H1 (cell line): ENCODE measurements around the gene ECPAS. TPM values are rescaled to one million over a fixed set of nuclear protein-coding genes. Genes with fewer than 3 reads are reported as not detected.

ENCODE experiments used
- CTCF ChIA-PET: fragments of 300-600 bp; sonication (Branson Sonifier 250); formaldehyde crosslinking; loops from one replicate; lab custom pipeline; 2021; ENCODE audit not compliant: partially characterized antibody; lab: Charles Lee
- POLR2A ChIA-PET: fragments of 300-600 bp; sonication (Branson Sonifier 250); formaldehyde crosslinking; loops from one replicate; lab custom pipeline; 2021; ENCODE audit warnings: inconsistent platforms; ENCODE audit not compliant: partially characterized antibody; lab: Charles Lee
- DNase-seq, 2 experiments: peaks; one replicate each; pipeline versions ENCODE4 v3.0.0 to v3.0.0-alpha.2; 2010 to 2022; ENCODE audit warnings: low spot score in 2 of 2, low read depth in 1 of 2, mixed read lengths in 1 of 2
- FAIRE-seq: peaks from 2 replicates; lab custom pipeline; 2011; peaks lifted over from hg19 to GRCh38; lab: Jason Lieb, UNC
- H2AFZ ChIP-seq: 2 replicates; pipeline ENCODE4 v1.8.1; 2012; ENCODE audit warnings: low read length, inconsistent platforms
- H2AK5ac ChIP-seq: 2 replicates; pipeline ENCODE4 v1.6.1; 2013; ENCODE audit warnings: low read depth, low read length
- H2BK120ac ChIP-seq: replicated peaks from 2 replicates; pipeline ENCODE3; 2013; ENCODE audit warnings: low read depth, low read length, inconsistent platforms
- H2BK12ac ChIP-seq: 2 replicates; pipeline ENCODE4 v1.6.1; 2013; ENCODE audit warnings: low read depth, low read length
- H2BK15ac ChIP-seq: 2 replicates; pipeline ENCODE4 v1.6.1; 2013; ENCODE audit warnings: low read length
- H2BK20ac ChIP-seq: 2 replicates; pipeline ENCODE4 v1.6.1; 2013; ENCODE audit warnings: low read length
- H2BK5ac ChIP-seq: 2 replicates; pipeline ENCODE4 v1.6.1; 2013; ENCODE audit warnings: low read depth, low read length
- H3K14ac ChIP-seq: 2 replicates; pipeline ENCODE4 v1.6.1; 2013; ENCODE audit warnings: inconsistent platforms; ENCODE audit not compliant: insufficient read length
- H3K18ac ChIP-seq: 2 replicates; pipeline ENCODE4 v1.6.1; 2013; ENCODE audit warnings: low read length; ENCODE audit errors: extremely low read depth
- H3K23ac ChIP-seq: 2 replicates; pipeline ENCODE4 v1.6.1; 2013; ENCODE audit warnings: inconsistent platforms; ENCODE audit not compliant: insufficient read length
- H3K23me2 ChIP-seq: 2 replicates; pipeline ENCODE4 v1.6.1; 2013; ENCODE audit warnings: low read depth, low read length
- H3K27ac ChIP-seq: 2 replicates; pipeline ENCODE4 v1.6.1; 2011; ENCODE audit warnings: low read depth, low read length, inconsistent platforms
- H3K27me3 ChIP-seq, 4 experiments: replicated peaks in 1 of 4; 1 replicate in 1 of 4; 2 replicates in 3 of 4; pipeline versions ENCODE4 v1.6.1 to v1.8.1; 2011 to 2013; ENCODE audit warnings: low read length in 3 of 4, mild to moderate bottlenecking in 3 of 4, inconsistent platforms in 2 of 4, mixed read lengths in 2 of 4, moderate library complexity in 1 of 4; ENCODE audit not compliant: control insufficient read depth in 3 of 4, insufficient read depth in 3 of 4; ENCODE audit errors: extremely low read depth in 1 of 4
- H3K36me3 ChIP-seq, 4 experiments: 2 replicates each; pipeline versions ENCODE4 v1.6.1 to v1.8.1; 2011 to 2013; ENCODE audit warnings: mild to moderate bottlenecking in 4 of 4, low read length in 3 of 4, moderate library complexity in 2 of 4, control low read depth in 1 of 4, inconsistent platforms in 1 of 4; ENCODE audit not compliant: insufficient read depth in 4 of 4, control insufficient read depth in 2 of 4
- H3K4ac ChIP-seq: replicated peaks from 2 replicates; pipeline ENCODE3; 2013; ENCODE audit warnings: low read length, low read depth, mixed read lengths, inconsistent platforms; ENCODE audit not compliant: insufficient read length
- H3K4me1 ChIP-seq, 4 experiments: replicated peaks in 1 of 4; 1 replicate in 1 of 4; 2 replicates in 3 of 4; pipeline versions ENCODE4 v1.6.1 to v1.8.1; 2011 to 2013; ENCODE audit warnings: low read length in 3 of 4, inconsistent platforms in 2 of 4, mixed read lengths in 1 of 4; ENCODE audit not compliant: insufficient read depth in 4 of 4, control insufficient read depth in 3 of 4
- H3K4me2 ChIP-seq, 2 experiments: 2 replicates each; pipeline versions ENCODE4 v1.6.1 to v1.8.1; 2011 to 2013; ENCODE audit warnings: low read depth in 2 of 2, low read length in 2 of 2, control low read depth in 1 of 2, inconsistent platforms in 1 of 2, mild to moderate bottlenecking in 1 of 2; ENCODE audit not compliant: insufficient read depth in 1 of 2
- H3K4me3 ChIP-seq, 4 experiments: fragments of 200-600, 300-600 bp in 1 of 4; sonication (generic), shearing (Covaris generic), sonication (Bioruptor Twin) in 1 of 4; 2 replicates each; pipeline versions ENCODE4 v1.5.1 to v1.8.1; 2011 to 2016; ENCODE audit warnings: low read length in 4 of 4, low read depth in 3 of 4, control low read depth in 2 of 4, inconsistent platforms in 2 of 4, mild to moderate bottlenecking in 2 of 4, mixed read lengths in 1 of 4, moderate library complexity in 1 of 4; ENCODE audit not compliant: insufficient read depth in 2 of 4; ENCODE audit errors: extremely low read depth in 1 of 4
- H3K56ac ChIP-seq: replicated peaks from 2 replicates; pipeline ENCODE3; 2013; ENCODE audit warnings: low read depth, mild to moderate bottlenecking, mixed read lengths, low read length, inconsistent platforms; ENCODE audit not compliant: insufficient read length
- H3K79me1 ChIP-seq: 2 replicates; pipeline ENCODE4 v1.6.1; 2013; ENCODE audit warnings: low read depth, low read length, control low read depth
- H3K79me2 ChIP-seq, 2 experiments: 2 replicates each; pipeline versions ENCODE4 v1.6.1 to v1.8.1; 2012 to 2013; ENCODE audit warnings: low read length in 2 of 2, mild to moderate bottlenecking in 2 of 2, inconsistent platforms in 1 of 2; ENCODE audit not compliant: insufficient read depth in 2 of 2, control insufficient read depth in 1 of 2
- H3K9ac ChIP-seq, 4 experiments: replicated peaks in 1 of 4; 1 replicate in 1 of 4; 2 replicates in 3 of 4; pipeline versions ENCODE4 v1.6.1 to v1.8.1; 2011 to 2013; ENCODE audit warnings: low read depth in 3 of 4, low read length in 3 of 4, control low read depth in 2 of 4, mild to moderate bottlenecking in 2 of 4, moderate library complexity in 2 of 4, inconsistent platforms in 1 of 4; ENCODE audit errors: extremely low read depth in 1 of 4
- H3K9me3 ChIP-seq, 2 experiments: 2 replicates each; pipeline versions ENCODE4 v1.6.1 to v1.8.1; 2012 to 2013; ENCODE audit warnings: mild to moderate bottlenecking in 2 of 2, moderate library complexity in 2 of 2, control low read depth in 1 of 2, inconsistent platforms in 1 of 2, low read depth in 1 of 2, low read length in 1 of 2, mixed read lengths in 1 of 2; ENCODE audit not compliant: insufficient read depth in 2 of 2
- H4K20me1 ChIP-seq, 2 experiments: replicated peaks in 1 of 2; 2 replicates each; pipeline versions ENCODE3 to v1.8.1; 2011 to 2013; ENCODE audit warnings: inconsistent platforms in 2 of 2, low read length in 2 of 2, mild to moderate bottlenecking in 1 of 2; ENCODE audit not compliant: insufficient read depth in 2 of 2, control insufficient read depth in 1 of 2
- H4K5ac ChIP-seq: 2 replicates; pipeline ENCODE4 v1.6.1; 2013; ENCODE audit warnings: low read length, low read depth, mixed read lengths, inconsistent platforms; ENCODE audit not compliant: insufficient read length
- H4K8ac ChIP-seq: 2 replicates; pipeline ENCODE4 v1.8.0; 2013; ENCODE audit warnings: mild to moderate bottlenecking, moderate library complexity, low read length, inconsistent platforms; ENCODE audit not compliant: insufficient read depth; ENCODE audit errors: extremely low read depth
- H4K91ac ChIP-seq: replicated peaks from 2 replicates; pipeline ENCODE3; 2013; ENCODE audit warnings: low read length, mixed read lengths, inconsistent platforms; ENCODE audit not compliant: insufficient read length
- ATF3 ChIP-seq: IDR thresholded peaks from 2 replicates; pipeline ENCODE4 v1.6.1; 2011; ENCODE audit warnings: low read depth, mild to moderate bottlenecking, low read length; ENCODE audit not compliant: insufficient read depth
- BACH1 ChIP-seq: IDR thresholded peaks from 2 replicates; pipeline ENCODE4 v1.6.1; 2012; ENCODE audit warnings: low read length, improper control_type of control experiment
- EZH2 ChIP-seq: fragments of 200-600 bp; sonication (generic); IDR thresholded peaks from 2 replicates; pipeline ENCODE4 v1.7.1; 2012; ENCODE audit warnings: low read depth, mild to moderate bottlenecking, moderate library complexity, low read length, inconsistent platforms; ENCODE audit not compliant: severe bottlenecking
- PHF8 ChIP-seq: fragments of 200-600 bp; sonication (generic); conservative IDR thresholded peaks from 2 replicates; pipeline ENCODE4 v1.7.1; 2012; ENCODE audit warnings: low read depth, mild to moderate bottlenecking, inconsistent platforms, low read length, moderate library complexity
- TBP ChIP-seq: IDR thresholded peaks from 2 replicates; pipeline ENCODE4 v1.6.1; 2011; ENCODE audit warnings: low read depth, low read length, improper control_type of control experiment
- WGBS, 2 experiments: shearing (Covaris generic) in 1 of 2; methylation state at CpG; one replicate each; pipeline versions ENCODE4 v1.1.6 to v1.1.7; 2013 to 2015; ENCODE audit warnings: low lambda C conversion rate in 2 of 2, mixed read lengths in 2 of 2, inconsistent platforms in 1 of 2, low coverage in 1 of 2, missing lambda C conversion rate in 1 of 2; ENCODE audit not compliant: insufficient replicate concordance in 2 of 2, insufficient coverage in 1 of 2, insufficient read length in 1 of 2; ENCODE audit errors: extremely low coverage in 1 of 2, missing lambda C conversion rate in 1 of 2; 5-methylcytosine and 5-hydroxymethylcytosine counted together
- polyA plus RNA-seq, 7 experiments: library from polyadenylated mRNA; depleted of rRNA in 3 of 7; stranded (reverse) in 5 of 7; unstranded in 2 of 7; fragments of >200 nt in 5 of 7; fragments of 200-250 nt in 2 of 7; gene quantifications; 1 replicate in 5 of 7; 2 replicates in 1 of 7; 4 replicates in 1 of 7; pipeline versions ENCODE4 v1.2.1 to v1.2.3, GENCODE V29; 2011 to 2013; ENCODE audit warnings: missing spikeins in 2 of 7, mixed read lengths in 2 of 7
- total RNA-seq: library from RNA; stranded (reverse); fragmentation: NEBNext Ultra II Directional; extraction: Animal tissue kit (Norgen Biotek cat#: 25700); gene quantifications from 2 replicates; pipeline ENCODE4 v1.2.1, GENCODE V29; 2021

ECPAS gene
- total and polyA plus RNA-seq, 2 of the 8 experiments (the other 6 are each of a cell fraction or from before 2014, with no cell fraction given) = 20.9 to 131 TPM

GRCh38 chr9:111474385-111474784 is 9.8 kb downstream of the ECPAS start:
- DNase-seq (no peak), FAIRE-seq (no peak)

More at GRCh38 chr9:111474385-111474784, 9.8 kb downstream of the ECPAS start:
- Histone ChIP-seq H2BK12ac (no peak overlapping the region), H3K23me2 (no peaks in the 10 kb centered on the region), H3K9ac (no peak overlapping the region), H3K4ac (no peak overlapping the region), H3K27me3 (no peaks in the 10 kb centered on the region), H3K23ac (no peak overlapping the region), H3K4me2 (no peak overlapping the region), H2AK5ac (no peak overlapping the region), H2AFZ (no peak overlapping the region), H3K18ac (no peak overlapping the region), H2BK20ac (no peak overlapping the region), H3K9me3 (no peaks in the 10 kb centered on the region), H3K36me3 (no peaks in the 10 kb centered on the region), H3K27ac (no peak overlapping the region), H3K79me1 (peaks cover 2% of the 10 kb centered on the region; the same call in 1 of the 2 replicates), H4K20me1 (peaks cover 2 to 4% of the 10 kb centered on the region in 2 experiments), H2BK120ac (no peak overlapping the region), H4K91ac (no peak overlapping the region), H3K14ac (no peak overlapping the region), H4K8ac (no peak overlapping the region), H3K79me2 (peaks cover 12 to 98% of the 10 kb centered on the region in 2 experiments), H3K4me1 (peaks cover 1 to 5% (median 2%) of the 10 kb centered on the region in 4 experiments; a peak in 3 of 7 replicates), H4K5ac (no peak overlapping the region), H2BK5ac (no peak overlapping the region), H3K56ac (no peak overlapping the region), H2BK15ac (no peak overlapping the region), H3K4me3 (no peak overlapping the region)
- POLR2A ChIA-PET = interaction anchor here (1.1 to 2.8 kb wide), 4 partner anchors 9 to 55 kb away, joined by 3 to 13 read pairs (median 4); no protein-coding TSS in a partner anchor
- TF ChIP-seq BACH1 = no peak
- no peak for TF ChIP-seq EZH2
- TF ChIP-seq ATF3 = no peak
- no peak for TF ChIP-seq PHF8
- TF ChIP-seq TBP = no peak
- WGBS, 2 experiments = 83% methylated on average over 3 of the region's 3 CpGs; no CpG with 5 or more reads in 1 of the 2 experiments
- CTCF ChIA-PET = no interaction called here
